D721Med (cell line): ENCODE data around the gene IMMP2L.
"Not testable (repeated sequence)": the region's sequence is repeated elsewhere in the genome, so short reads cannot be mapped to it uniquely, and the experiment has no call there.

ENCODE experiments used
- DNase-seq: peaks from one replicate; pipeline ENCODE4 v3.0.0; 2011; ENCODE audit warnings: low spot score; ENCODE audit not compliant: insufficient read length
- FAIRE-seq: peaks from 2 replicates; lab custom pipeline; 2011; peaks lifted over from hg19 to GRCh38; lab: Jason Lieb, UNC
- CTCF ChIP-seq: IDR thresholded peaks from 2 replicates; pipeline ENCODE4 v1.5.1; 2012; ENCODE audit warnings: mild to moderate bottlenecking, control low read depth; ENCODE audit not compliant: insufficient read depth; ENCODE audit errors: missing control alignments

IMMP2L gene

DNA sequence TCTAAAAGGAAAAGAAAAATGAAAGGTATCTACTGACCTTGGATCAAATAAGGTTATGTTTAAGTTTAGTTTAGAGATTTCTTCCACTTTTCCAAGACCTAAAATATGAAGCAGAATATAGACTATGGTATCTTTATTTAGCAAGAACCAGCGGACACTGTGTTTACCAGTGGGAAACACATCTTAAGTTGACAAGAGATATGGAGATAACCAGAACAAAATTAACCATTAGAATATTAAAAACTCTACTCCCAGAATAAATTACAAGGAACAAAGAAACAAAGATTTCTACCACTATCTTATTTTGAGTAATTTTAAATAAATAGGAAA is 86.9 kb downstream of the IMMP2L start:
- TF ChIP-seq CTCF, result no peak
- DNase-seq (no peak), FAIRE-seq (no peak)

GRCh38 chr7:111474723-111475418 is 87.4 kb downstream of the IMMP2L start:
- no peak for TF ChIP-seq CTCF
- DNase-seq (no peak), FAIRE-seq (no peak)

DNA sequence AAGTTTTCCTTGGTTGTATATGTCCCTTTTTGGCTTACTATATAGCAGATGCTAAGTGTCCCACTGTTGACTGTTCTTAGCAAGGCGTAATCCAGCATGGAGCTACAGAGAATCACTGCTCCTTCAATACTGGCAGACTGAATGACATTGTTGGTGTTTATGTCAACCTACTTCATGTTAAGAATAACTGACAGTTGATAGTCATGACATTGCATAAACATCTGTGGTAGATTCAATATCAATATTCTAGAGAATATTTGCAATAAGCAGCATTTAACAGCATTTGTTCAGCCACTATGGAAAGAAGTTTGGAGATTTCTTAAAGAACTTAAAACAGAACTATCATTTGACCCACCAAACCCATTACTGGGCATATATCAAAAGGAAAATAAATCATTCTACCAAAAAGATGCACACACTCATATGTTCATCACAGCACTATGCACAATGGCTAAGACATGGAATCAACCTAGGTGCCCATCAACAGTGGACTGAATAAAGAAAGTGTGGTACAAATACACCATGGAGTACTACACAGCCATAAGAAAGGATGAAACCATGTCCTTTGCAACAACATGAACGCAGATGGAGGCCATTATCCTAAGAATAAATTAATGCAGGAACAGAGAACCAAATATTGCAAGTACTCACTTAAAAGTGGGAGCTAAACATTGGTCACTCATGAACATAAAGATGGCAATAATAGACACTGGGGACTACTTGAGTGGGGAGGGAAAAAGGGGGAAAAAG is 88.7 kb downstream of the IMMP2L start:
- DNase-seq (no peak), FAIRE-seq (no peak)
- TF ChIP-seq CTCF, result no peak

DNA sequence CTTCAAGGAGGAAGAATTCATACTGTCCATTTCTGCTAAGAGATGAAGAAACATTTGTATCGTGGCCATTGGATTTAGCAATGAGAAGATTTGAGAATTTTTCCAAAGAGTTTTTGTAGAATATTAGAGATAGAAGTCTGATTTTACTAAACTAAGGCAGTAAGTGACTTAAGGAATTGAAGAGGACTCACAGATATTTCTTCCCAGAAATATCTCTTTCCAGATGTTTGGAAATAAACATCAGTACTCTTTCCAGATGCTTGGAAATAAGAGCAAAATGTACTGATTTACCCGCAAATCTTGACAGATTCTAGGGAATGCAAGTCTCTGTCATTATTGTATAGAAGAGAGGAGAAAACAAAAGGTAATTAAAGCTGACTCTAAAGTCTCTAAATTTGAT is 91.3 kb downstream of the IMMP2L start:
- FAIRE-seq, result no peak
- TF ChIP-seq CTCF, result no peak
- DNase-seq, result no peak

DNA sequence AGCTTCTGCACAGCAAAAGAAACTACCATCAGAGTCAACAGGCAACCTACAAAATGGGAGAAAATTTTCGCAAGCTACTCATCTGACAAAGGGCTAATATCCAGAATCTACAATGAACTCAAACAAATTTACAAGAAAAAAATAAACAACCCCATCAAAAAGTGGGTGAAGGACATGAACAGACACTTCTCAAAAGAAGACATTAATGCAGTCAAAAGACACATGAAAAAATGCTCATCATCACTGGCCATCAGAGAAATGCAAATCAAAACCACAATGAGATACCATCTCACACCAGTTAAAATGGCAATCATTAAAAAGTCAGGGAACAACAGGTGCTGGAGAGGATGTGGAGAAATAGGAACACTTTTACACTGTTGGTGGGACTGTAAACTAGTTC is 92.4 kb downstream of the IMMP2L start:
- DNase-seq, FAIRE-seq: not testable (repeated sequence)

DNA sequence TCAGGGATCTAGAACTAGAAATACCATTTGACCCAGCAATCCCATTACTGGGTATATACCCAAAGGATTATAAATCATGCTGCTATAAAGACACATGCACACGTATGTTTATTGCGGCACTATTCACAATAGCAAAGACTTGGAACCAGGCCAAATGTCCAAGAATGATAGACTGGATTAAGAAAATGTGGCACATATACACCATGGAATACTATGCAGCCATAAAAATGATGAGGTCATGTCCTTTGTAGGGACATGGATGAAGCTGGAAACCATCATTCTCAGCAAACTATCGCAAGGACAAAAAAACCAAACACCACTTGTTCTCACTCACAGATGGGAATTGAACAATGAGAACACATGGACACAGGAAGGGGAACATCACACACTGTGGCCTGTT is 96.5 kb downstream of the IMMP2L start:
- not testable (repeated sequence) for FAIRE-seq, DNase-seq

DNA sequence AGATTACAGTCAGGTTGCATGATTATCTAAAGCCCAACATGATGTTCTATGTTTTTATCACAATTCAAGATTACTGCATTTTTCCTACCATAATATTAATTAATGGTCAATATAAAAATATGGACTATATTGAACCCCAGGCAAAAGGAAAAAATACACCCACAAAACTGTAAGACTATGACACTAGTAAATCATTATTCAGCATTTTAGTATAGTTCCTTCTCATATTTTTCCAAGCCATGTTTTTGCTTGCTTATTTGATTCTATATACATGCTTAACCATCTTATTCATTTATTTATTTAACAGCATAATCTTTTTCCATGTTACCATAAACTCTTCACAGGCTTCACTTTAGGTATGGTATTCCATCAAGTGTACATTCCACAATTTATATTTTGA is 101.6 kb downstream of the IMMP2L start:
- FAIRE-seq, result no peak
- DNase-seq, result no peak
- no peak for TF ChIP-seq CTCF

DNA sequence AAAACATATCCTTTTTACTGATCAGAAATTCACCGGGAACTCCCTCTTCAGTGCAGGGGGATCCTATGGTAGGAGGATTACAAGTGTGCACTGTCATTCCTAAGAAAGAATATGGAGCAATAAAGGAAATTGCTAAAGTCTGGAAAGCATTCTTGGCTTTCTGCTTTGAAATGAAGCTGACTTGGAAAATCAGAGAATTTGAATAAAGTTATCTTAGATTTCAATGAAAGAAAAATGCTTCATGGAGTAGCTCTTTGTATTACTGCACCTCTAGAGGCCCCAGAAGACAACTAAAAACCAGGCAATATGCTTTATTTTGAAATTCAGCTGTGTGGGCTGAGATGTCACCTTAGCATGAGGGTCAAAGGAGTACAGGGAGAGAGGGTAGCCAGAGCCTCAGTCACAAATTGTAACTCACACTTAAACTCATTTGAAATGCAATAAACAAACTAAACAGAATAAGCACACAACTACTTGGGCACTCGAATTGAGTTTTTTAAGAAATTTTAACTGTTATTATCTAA is 102.5 kb downstream of the IMMP2L start:
- DNase-seq (no peak), FAIRE-seq (no peak)
- TF ChIP-seq CTCF, result no peak
